T-cell (primary cell): ENCODE measurements around the gene FLRT1. TPM values are rescaled to one million over a fixed set of nuclear protein-coding genes. Genes with fewer than 3 reads are reported as not detected.
"Not testable (repeated sequence)": the region's sequence is repeated elsewhere in the genome, so short reads cannot be mapped to it uniquely, and the experiment has no call there.

Experiments used
- ATAC-seq, 4 experiments: fragments of 200-7000 bp in 3 of 4; fragments of 150-1000 bp in 1 of 4; cut with Tn5 transposase; replicated peaks in 1 of 4; 1 replicate in 3 of 4; 2 replicates in 1 of 4; pipeline ENCODE4 v1.10.0; 2021; ENCODE audit warnings: moderate library complexity in 3 of 4, mild to moderate bottlenecking in 2 of 4, moderate number of reproducible peaks in 1 of 4
- CTCF ChIA-PET, 2 donors: fragments of 300-600 bp; sonication (Branson Sonifier 250); formaldehyde crosslinking; loops; one replicate each; lab custom pipeline; 2022; ENCODE audit warnings: antibody characterized with exemption in 2 of 2; lab: Charles Lee
- POLR2A ChIA-PET, 2 donors: fragments of 300-600 bp; sonication (Branson Sonifier 250); formaldehyde crosslinking; loops; one replicate each; lab custom pipeline; 2022; ENCODE audit warnings: antibody characterized with exemption in 2 of 2; lab: Charles Lee
- DNase-seq, 35 experiments: peaks; one replicate each; pipeline versions ENCODE4 v3.0.0 to v3.0.0-alpha.2; 2013 to 2023
- H3K27ac ChIP-seq: one replicate; pipeline ENCODE4 v1.5.1; 2013; ENCODE audit warnings: low read length
- H3K27me3 ChIP-seq, 2 experiments: replicated peaks in 1 of 2; 1 replicate in 1 of 2; 2 replicates in 1 of 2; pipeline versions ENCODE4 v1.6.1 to v1.7.0; 2013; ENCODE audit warnings: low read length in 1 of 2, mixed read lengths in 1 of 2; ENCODE audit not compliant: control insufficient read depth in 2 of 2, insufficient read depth in 2 of 2; ENCODE audit errors: extremely low read depth in 1 of 2
- H3K36me3 ChIP-seq, 2 donors: 1 replicate in 1 of 2; 2 replicates in 1 of 2; pipeline versions ENCODE4 v1.6.1 to v1.7.0; 2013; ENCODE audit warnings: low read length in 1 of 2; ENCODE audit not compliant: control insufficient read depth in 2 of 2, insufficient read depth in 1 of 2; ENCODE audit errors: extremely low read depth in 1 of 2
- H3K4me1 ChIP-seq, 2 experiments: 1 replicate in 1 of 2; 2 replicates in 1 of 2; pipeline versions ENCODE4 v1.6.1 to v1.7.0; 2013; ENCODE audit warnings: low read length in 2 of 2, mixed read lengths in 1 of 2; ENCODE audit not compliant: insufficient read depth in 2 of 2, control insufficient read depth in 1 of 2; ENCODE audit errors: extremely low read depth in 1 of 2
- H3K4me3 ChIP-seq, 2 donors: 1 replicate in 1 of 2; 2 replicates in 1 of 2; pipeline versions ENCODE4 v1.5.1 to v1.7.0; 2013; ENCODE audit warnings: mild to moderate bottlenecking in 2 of 2, low read length in 1 of 2, moderate library complexity in 1 of 2; ENCODE audit not compliant: control insufficient read depth in 1 of 2; ENCODE audit errors: extremely low read depth in 1 of 2
- H3K9me3 ChIP-seq: 2 replicates; pipeline ENCODE4 v1.7.0; 2013
- H3K27ac Mint-ChIP-seq, 2 donors: one replicate each; pipeline ENCODE4 v1.8.0; 2020 to 2021; ENCODE audit warnings: mild to moderate bottlenecking in 2 of 2, mixed read lengths in 2 of 2
- H3K27me3 Mint-ChIP-seq, 2 donors: one replicate each; pipeline ENCODE4 v1.8.0; 2021 to 2022; ENCODE audit warnings: mixed read lengths in 2 of 2
- H3K36me3 Mint-ChIP-seq: one replicate; pipeline ENCODE4 v1.8.0; 2021; ENCODE audit warnings: mixed read lengths
- H3K4me1 Mint-ChIP-seq, 3 donors: one replicate each; pipeline ENCODE4 v1.8.0; 2020 to 2022; ENCODE audit warnings: mixed read lengths in 3 of 3, mild to moderate bottlenecking in 1 of 3
- H3K4me3 Mint-ChIP-seq, 3 donors: one replicate each; pipeline ENCODE4 v1.8.0; 2020 to 2022; ENCODE audit warnings: mild to moderate bottlenecking in 3 of 3, mixed read lengths in 3 of 3, moderate library complexity in 3 of 3
- H3K9me3 Mint-ChIP-seq, 3 donors: one replicate each; pipeline ENCODE4 v1.8.0; 2020 to 2022; ENCODE audit warnings: mixed read lengths in 3 of 3
- WGBS: methylation state at CpG from one replicate; pipeline ENCODE4 v1.1.5; 2013; ENCODE audit warnings: missing lambda C conversion rate; ENCODE audit not compliant: insufficient coverage; 5-methylcytosine and 5-hydroxymethylcytosine counted together
- total RNA-seq, 35 experiments: library from RNA in 6 of 35; stranded (reverse) in 6 of 35; fragments of 120-200 nt in 1 of 35; gene quantifications; one replicate each; pipeline versions ENCODE4 v1.2.1 to v1.2.4 and lab custom pipeline; 2013 to 2026

FLRT1 gene
- total RNA-seq, 5 donors from 2014 or later (not counting 1 experiment from before 2014, with no cell fraction given), result not detected

GRCh38 chr11:64041846-64042245, 6.1 kb downstream of the FLRT1 start:
- Histone ChIP-seq H3K9me3 (no peaks in the 10 kb centered on the region), H3K27me3 (peaks cover 0 to 46% of the 10 kb centered on the region in 2 experiments), H3K36me3 (no peaks in the 10 kb centered on the region), H3K4me1 (peaks cover 0 to 2% of the 10 kb centered on the region in 2 experiments), H3K4me3 (no peak overlapping the region), H3K27ac (no peak overlapping the region)
- no peak overlapping the region for H3K27ac Mint-ChIP-seq
- DNase-seq (no peak), ATAC-seq (no peak)
- H3K9me3 Mint-ChIP-seq, result no peaks in the 10 kb centered on the region
- H3K36me3 Mint-ChIP-seq, result no peaks in the 10 kb centered on the region
- no peak overlapping the region for H3K4me3 Mint-ChIP-seq
- peaks cover 4 to 22% of the 10 kb centered on the region in 2 donors for H3K27me3 Mint-ChIP-seq
- H3K4me1 Mint-ChIP-seq, result peaks cover 0 to 4% (median 0%) of the 10 kb centered on the region in 3 donors
- CTCF ChIA-PET, result no interaction called here
- 88% methylated on average over 7 of the region's 9 CpGs for WGBS
- POLR2A ChIA-PET, result no interaction called here

GRCh38 chr11:64042301-64042700, 6.6 kb downstream of the FLRT1 start:
- no peak overlapping the region for H3K4me3 ChIP-seq
- peaks cover 4 to 19% of the 10 kb centered on the region in 2 donors for H3K27me3 Mint-ChIP-seq
- no peaks in the 10 kb centered on the region for H3K36me3 ChIP-seq
- peaks cover 0 to 41% of the 10 kb centered on the region in 2 experiments for H3K27me3 ChIP-seq
- ATAC-seq (no peak), DNase-seq (no peak)
- H3K27ac Mint-ChIP-seq, result no peak overlapping the region
- no peaks in the 10 kb centered on the region for H3K4me1 ChIP-seq
- peaks cover 0 to 4% (median 0%) of the 10 kb centered on the region in 3 donors for H3K4me1 Mint-ChIP-seq
- no peaks in the 10 kb centered on the region for H3K9me3 Mint-ChIP-seq
- H3K36me3 Mint-ChIP-seq, result no peaks in the 10 kb centered on the region
- CTCF ChIA-PET, result no interaction called here
- H3K4me3 Mint-ChIP-seq, result no peak overlapping the region
- POLR2A ChIA-PET, result no interaction called here
- H3K27ac ChIP-seq, result no peak overlapping the region
- H3K9me3 ChIP-seq, result no peaks in the 10 kb centered on the region
- 100% methylated on average over 2 of the region's 4 CpGs for WGBS

GRCh38 chr11:64043545-64043944, 7.8 kb downstream of the FLRT1 start:
- Mint-ChIP-seq H3K27me3 (peaks cover 4 to 6% of the 10 kb centered on the region in 2 donors), H3K4me3 (no peak overlapping the region), H3K36me3 (no peaks in the 10 kb centered on the region), H3K9me3 (no peaks in the 10 kb centered on the region), H3K4me1 (no peaks in the 10 kb centered on the region), H3K27ac (no peak overlapping the region)
- no peaks in the 10 kb centered on the region for H3K9me3 ChIP-seq
- H3K36me3 ChIP-seq, result no peaks in the 10 kb centered on the region
- no peak overlapping the region for H3K27ac ChIP-seq
- ChIA-PET CTCF (interaction anchor here in 1 of 2 donors (0.6 kb wide), 1 partner anchor 1966 kb away, joined by 3 read pairs; no protein-coding TSS in a partner anchor), POLR2A (no interaction called here)
- H3K4me3 ChIP-seq, result no peak overlapping the region
- DNase-seq (no peak), ATAC-seq (no peak)
- no peaks in the 10 kb centered on the region for H3K4me1 ChIP-seq
- peaks cover 0 to 29% of the 10 kb centered on the region in 2 experiments for H3K27me3 ChIP-seq
- 100% methylated on average over 2 of the region's 5 CpGs for WGBS

GRCh38 chr11:64044730-64045393, 9.1 kb downstream of the FLRT1 start:
- Mint-ChIP-seq H3K4me1 (no peaks in the 10 kb centered on the region), H3K36me3 (no peaks in the 10 kb centered on the region), H3K27ac (no peak overlapping the region), H3K9me3 (no peaks in the 10 kb centered on the region), H3K4me3 (no peak overlapping the region), H3K27me3 (peaks cover 2 to 3% of the 10 kb centered on the region in 2 donors)
- H3K4me3 ChIP-seq, result no peak overlapping the region
- no peaks in the 10 kb centered on the region for H3K4me1 ChIP-seq
- ATAC-seq (no peak), DNase-seq (no peak)
- POLR2A ChIA-PET, result no interaction called here
- no peaks in the 10 kb centered on the region for H3K36me3 ChIP-seq
- CTCF ChIA-PET, result no interaction called here
- H3K9me3 ChIP-seq, result no peaks in the 10 kb centered on the region
- peaks cover 0 to 18% of the 10 kb centered on the region in 2 experiments for H3K27me3 ChIP-seq
- H3K27ac ChIP-seq, result no peak overlapping the region
- 83% methylated on average over 18 of the region's 18 CpGs for WGBS

GRCh38 chr11:64045700-64046099, 10.0 kb downstream of the FLRT1 start:
- DNase-seq (no peak), ATAC-seq (no peak)
- 92% methylated on average over 2 of the region's 2 CpGs for WGBS
- POLR2A ChIA-PET, result no interaction called here
- Mint-ChIP-seq H3K36me3 (no peaks in the 10 kb centered on the region), H3K27ac (no peak overlapping the region), H3K27me3 (no peaks in the 10 kb centered on the region), H3K4me1 (no peaks in the 10 kb centered on the region), H3K9me3 (no peaks in the 10 kb centered on the region), H3K4me3 (no peak overlapping the region)
- peaks cover 0 to 12% of the 10 kb centered on the region in 2 experiments for H3K27me3 ChIP-seq
- no peaks in the 10 kb centered on the region for H3K9me3 ChIP-seq
- no peak overlapping the region for H3K4me3 ChIP-seq
- H3K4me1 ChIP-seq, result no peaks in the 10 kb centered on the region
- no peaks in the 10 kb centered on the region for H3K36me3 ChIP-seq
- CTCF ChIA-PET, result no interaction called here
- no peak overlapping the region for H3K27ac ChIP-seq

- CTCF ChIA-PET, H3K27me3 ChIP-seq, ATAC-seq, H3K27ac Mint-ChIP-seq, H3K9me3 ChIP-seq, H3K27ac ChIP-seq, H3K27me3 Mint-ChIP-seq, H3K4me3 Mint-ChIP-seq, DNase-seq, H3K36me3 Mint-ChIP-seq, H3K9me3 Mint-ChIP-seq, H3K4me1 ChIP-seq, H3K4me1 Mint-ChIP-seq, H3K36me3 ChIP-seq, H3K4me3 ChIP-seq: not testable (repeated sequence)
- POLR2A ChIA-PET, result interaction anchor here in 1 of 2 donors (0.6 kb wide), 1 partner anchor 1105 kb away, joined by 4 read pairs; no protein-coding TSS in a partner anchor
- WGBS, result 92% methylated on average over 5 of the region's 8 CpGs
Observed at GRCh38 chr11:64047373-64047772, 11.6 kb downstream of the FLRT1 start.
